Stimulated activated CD4-positive, alpha-beta T cell treated with anti-CD3 and anti-CD28 coated beads, Interleukin-12 subunit alpha, Interleukin-12 subunit beta, amount 100 ng/mL, for 48 hours (primary cell): Measurements from ENCODE around the gene ZNRF2.
"Not testable (repeated sequence)": the region's sequence is repeated elsewhere in the genome, so short reads cannot be mapped to it uniquely, and the experiment has no call there.

Source experiments
- DNase-seq, 3 donors: peaks; one replicate each; pipeline ENCODE4 v3.0.0-alpha.2; 2020; ENCODE audit warnings: low read depth in 2 of 3, low spot score in 1 of 3

The ZNRF2 gene

DNA sequence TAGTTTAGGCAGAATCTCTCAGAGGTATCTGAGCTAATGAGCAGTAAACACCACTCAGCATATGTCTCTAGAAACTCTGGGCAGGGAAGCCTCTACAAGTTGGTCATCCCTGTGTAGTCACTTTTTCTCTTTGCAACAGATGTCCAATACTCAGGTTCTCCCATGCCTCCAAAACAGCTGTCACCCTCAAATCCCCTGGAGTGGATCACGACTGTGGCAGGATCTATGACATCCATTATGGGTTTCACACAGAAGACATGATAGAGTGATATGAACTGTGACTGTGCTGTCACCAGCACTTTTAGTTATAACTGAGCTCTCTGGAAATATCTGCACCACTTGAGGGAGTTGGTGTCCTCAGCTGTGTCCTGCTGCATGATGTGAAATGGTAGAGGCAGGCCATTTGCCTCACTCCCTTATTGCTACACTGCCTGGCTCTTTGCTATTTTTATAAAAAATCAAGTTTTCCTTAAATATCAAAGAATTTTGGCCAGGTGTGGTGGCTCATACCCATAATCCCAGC, 24.1 kb upstream of the ZNRF2 start:
- DNase-seq, result no peak

DNA sequence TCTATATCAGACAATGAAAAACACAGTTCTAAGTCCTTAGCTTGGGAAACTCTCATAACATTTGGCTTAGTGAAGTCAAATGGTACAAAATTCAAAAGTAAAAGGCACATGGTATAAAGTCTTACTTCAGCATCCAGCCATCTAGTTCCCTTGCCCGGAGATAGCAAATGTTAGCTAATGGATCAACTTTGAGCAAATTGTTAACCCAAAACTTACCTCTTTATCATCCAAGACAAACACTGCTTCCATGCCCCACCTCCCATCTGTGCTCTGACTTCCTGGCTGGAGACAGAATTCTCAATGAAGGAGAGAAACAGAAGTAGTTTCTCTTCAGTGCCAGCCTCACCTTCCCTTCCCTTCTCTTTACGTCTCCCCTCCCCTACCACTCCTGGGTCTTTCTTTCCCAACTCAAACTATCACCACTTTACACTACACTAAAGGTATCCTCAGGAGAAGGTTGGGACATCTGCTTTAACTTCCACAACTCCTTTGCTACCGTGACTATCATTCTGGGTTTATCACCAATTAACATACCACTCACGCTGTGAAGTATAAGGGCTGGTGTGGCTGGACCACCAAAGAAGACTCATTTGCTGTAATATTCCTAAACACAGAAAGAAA, 21.2 kb upstream of the ZNRF2 start:
- no peak for DNase-seq

DNA sequence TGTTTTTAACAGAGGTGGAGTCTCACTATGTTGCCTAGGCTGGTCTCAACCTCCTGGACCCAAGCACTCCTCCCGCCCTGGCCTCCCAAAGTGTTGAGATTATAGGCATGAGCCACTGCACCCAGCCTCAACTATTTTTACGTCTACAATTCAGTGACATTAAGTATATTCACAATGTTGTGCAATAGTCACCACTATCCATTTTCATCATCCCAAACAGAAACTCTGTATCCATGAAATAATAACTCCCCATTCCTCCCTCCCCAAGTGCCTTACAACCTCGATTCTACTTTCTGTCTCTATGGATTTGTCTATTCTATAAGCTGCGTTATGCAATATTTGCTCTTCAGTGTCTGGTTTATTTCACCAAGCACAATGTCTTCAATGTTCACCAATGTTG, 20.3 kb upstream of the ZNRF2 start:
- DNase-seq, result no peak

DNA sequence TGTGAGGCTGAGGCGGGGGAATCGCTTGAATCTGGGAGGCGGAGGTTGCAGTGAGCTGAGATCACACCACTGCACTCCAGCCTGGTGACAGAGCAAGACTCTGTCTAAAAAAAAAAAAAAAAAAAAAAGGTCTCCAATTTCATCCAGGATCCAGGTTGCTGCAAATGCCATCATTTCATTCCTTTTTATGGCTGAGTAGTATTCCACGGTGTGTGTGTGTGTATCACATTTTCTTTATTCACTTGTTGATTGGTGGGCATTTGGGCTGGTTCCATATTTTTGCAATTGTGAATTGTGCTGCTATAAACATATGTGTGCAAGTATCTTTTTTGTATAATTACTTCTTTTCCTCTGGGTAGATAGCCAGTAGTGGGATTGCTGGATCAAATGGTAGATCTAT, 19.2 kb upstream of the ZNRF2 start:
- DNase-seq, result not testable (repeated sequence)

GRCh38 chr7:30266686-30267085, 17.7 kb upstream of the ZNRF2 start:
- DNase-seq, result no peak

DNA sequence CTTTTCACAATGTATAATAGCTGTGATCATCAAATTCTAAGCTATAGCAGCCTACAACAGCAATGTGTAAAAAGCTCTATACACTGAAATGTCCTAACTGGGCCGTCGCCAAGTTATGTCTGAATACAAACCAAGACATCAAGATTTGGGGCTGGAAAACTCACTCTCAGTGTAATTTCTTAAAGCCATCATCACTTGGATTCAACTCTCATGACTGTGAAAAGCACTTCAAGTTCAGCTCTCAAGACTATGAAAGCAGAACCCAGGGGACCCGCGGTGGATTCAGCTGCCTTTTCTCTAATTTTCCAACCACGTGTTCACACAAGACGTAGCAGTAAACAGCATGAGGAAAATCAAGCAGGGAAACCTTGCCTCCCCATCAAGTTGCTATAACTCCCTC, 15.8 kb upstream of the ZNRF2 start:
- DNase-seq, result no peak

- no peak for DNase-seq
These were observed 14.9 kb upstream of the ZNRF2 start for GRCh38 chr7:30269490-30269889.

DNA sequence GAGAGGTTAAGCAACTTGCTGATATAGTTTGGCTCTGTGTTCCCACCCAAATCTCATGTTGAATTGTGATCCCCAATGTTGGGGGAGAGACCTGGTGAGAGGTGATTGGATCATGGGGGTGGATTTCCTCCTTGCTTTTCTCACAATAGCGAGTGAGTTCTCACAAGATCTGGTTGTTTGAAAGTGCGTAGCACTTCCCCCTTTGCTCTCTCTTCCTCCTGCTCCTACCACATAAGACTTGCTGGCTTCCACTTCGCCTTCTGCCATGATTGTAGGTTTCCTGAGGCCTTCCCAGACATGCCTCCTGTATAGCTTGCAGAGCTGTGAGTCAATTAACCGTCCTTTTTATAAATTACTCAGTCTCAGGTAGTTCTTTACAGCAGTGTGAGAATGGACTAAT, 13.5 kb upstream of the ZNRF2 start:
- DNase-seq, result no peak

DNA sequence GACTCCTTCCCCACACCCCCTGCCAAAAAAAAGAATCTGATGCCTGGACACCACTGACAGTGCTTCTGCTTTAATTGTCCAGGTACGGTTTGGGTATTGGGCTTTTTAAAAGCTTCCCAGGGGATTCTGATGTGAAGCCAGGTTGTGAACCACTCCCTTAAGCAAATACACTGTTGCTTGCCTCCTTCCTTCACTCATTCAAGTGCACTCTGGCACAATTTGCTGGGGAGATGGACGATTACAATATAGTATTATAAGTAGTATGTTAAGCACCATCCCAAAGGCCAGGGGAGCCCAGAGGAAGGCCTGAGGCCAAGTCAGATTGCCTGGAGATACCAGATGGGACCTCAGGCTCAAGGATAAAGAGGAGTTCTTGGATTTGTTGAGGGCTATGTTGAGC, 12.3 kb upstream of the ZNRF2 start:
- no peak for DNase-seq

- DNase-seq, result no peak
These were observed 10.8 kb upstream of the ZNRF2 start for GRCh38 chr7:30273552-30273951.

DNA sequence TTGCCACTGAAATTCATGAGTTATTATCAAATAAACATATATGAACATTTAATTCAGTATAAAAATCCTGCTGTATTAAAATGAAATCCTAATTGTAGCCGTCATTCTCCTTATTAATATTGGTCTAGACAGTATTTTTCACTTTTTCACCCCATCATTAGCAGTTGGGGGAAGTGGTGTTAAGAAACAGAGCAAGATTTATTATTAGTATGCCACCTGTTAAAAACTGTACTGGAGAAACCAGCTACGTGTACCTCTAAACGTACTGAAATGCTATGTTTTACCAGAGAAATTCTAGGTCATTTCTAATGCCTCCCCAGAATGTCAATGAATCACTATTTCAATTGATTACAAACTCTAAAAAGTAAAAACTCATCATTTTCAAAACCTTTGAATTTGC, 9.8 kb upstream of the ZNRF2 start:
- no peak for DNase-seq

- DNase-seq, result peak in 2 of 3 donors; percentile 17 to 42
These were observed 8.0 kb upstream of the ZNRF2 start for GRCh38 chr7:30276203-30276900.

DNA sequence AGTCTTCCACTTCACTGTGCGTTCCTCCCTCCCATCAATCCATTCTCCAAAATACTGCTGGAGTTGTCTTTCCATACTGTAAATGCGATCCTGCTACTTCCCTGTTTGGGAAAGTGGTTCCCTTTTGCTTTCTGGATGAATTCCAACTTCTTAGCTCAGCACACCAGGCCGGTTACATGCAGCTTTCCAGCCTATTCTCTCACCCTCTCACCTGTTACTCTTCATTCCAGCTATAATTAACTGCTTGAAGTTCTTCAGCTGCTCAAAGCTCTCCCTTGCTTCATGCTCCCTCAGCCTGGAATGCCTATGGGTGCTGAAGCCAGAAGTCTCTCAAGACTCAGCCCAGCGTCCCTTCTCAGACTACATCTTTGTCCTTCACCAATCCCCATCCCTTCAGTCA, 6.0 kb upstream of the ZNRF2 start:
- DNase-seq, result no peak

GRCh38 chr7:30278849-30279652, 5.3 kb upstream of the ZNRF2 start:
- no peak for DNase-seq

DNA sequence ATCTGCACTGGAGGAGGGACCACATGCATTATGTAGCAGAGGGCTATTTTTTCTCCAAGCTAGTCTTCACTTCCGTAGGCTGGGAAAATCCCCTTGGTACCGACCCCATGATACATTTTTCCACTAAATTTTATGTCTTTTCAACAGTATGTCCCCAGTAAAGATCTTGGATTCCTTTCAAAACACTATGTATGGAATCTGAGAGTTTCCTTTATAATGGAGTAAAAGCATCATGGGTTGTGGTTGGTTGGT, 4.8 kb upstream of the ZNRF2 start:
- no peak for DNase-seq

GRCh38 chr7:30280631-30281030, 3.8 kb upstream of the ZNRF2 start:
- DNase-seq, result no peak

GRCh38 chr7:30281263-30281662, 3.1 kb upstream of the ZNRF2 start:
- DNase-seq, result no peak

DNA sequence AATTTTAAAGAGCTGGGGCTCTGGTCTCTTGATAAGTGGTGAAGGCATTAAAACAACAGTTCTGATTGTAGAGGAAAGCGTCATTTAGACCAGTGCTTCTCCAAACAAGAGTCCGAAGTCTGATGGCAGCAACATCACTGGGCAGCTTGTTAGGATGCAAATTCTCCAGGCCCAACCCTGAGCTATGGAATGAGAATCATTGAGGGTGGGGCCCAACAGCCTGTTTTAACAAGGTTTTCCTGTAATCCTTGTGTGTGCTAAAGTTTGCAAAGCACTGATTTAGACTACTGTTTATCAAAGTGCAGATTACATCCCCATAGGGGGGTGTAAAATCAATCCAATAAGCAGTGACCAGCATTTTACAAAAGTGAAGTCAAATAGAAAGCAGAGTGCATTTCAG, 2.6 kb upstream of the ZNRF2 start:
- DNase-seq, result no peak

- DNase-seq, result no peak
These were observed 1.7 kb upstream of the ZNRF2 start for GRCh38 chr7:30282735-30283134.

- peak in 1 of 3 donors; percentile 22 for DNase-seq
These were observed 704 bp downstream of the ZNRF2 start for GRCh38 chr7:30285067-30285535.

- DNase-seq, result peak; percentile 39 to 45 (median 41)
These were observed 1.3 kb downstream of the ZNRF2 start for GRCh38 chr7:30285536-30286284.

DNA sequence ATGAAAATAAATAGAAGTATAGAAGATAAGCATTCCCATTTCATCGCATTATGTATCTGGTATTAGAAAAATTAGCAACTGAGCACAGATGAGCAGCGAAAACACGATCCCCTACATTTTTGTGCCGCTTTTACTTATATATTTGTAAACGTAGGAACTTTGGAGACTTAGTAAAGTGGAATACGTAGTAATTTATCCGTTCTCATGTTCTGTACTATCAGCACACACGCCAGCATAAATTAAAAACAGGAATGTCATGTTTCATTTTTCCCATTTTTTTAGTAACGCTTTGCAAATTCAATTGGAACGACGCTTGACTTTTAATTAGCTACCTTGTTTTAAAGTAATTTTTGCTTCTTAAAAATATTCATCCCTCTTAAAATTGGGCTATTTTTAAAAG, 2.4 kb downstream of the ZNRF2 start:
- no peak for DNase-seq
